ENCODE results near the gene NRG2.

NRG2 gene

GRCh38 chr5:140038373-140038957, 4.6 kb downstream of the NRG2 start:
- H3K27me3 ChIP-seq (ENCODE audit: insufficient read depth, poor library complexity, severe bottlenecking) = peaks cover 5% of the 10 kb centered on the region
- no peak overlapping the region for H3K4me3 ChIP-seq (replicated peaks; ENCODE audit: insufficient read depth, low read length)
- DNase-seq (ENCODE audit: low read depth in 1 of 2, low spot score in 1 of 2) = no peak

DNA sequence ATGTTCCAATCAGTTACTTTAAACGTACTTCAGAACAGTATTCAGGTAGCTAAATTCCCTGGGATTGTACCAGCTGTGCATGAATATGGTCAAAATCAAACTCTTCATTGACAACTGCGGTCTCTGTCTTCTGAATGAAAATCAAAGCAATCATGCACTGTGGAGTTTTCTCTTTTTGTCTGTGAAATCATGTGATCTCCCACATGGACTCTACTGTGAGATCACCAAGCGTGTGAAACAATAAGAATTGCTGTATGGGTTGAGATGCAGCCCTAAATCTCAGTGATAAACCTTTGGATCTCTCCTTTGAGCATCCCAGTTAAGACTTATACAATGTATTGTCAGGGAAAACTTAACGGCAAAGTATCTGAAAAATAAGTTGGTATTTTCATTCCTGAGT, 6.1 kb downstream of the NRG2 start:
- TF ChIP-seq, protein P1, sequence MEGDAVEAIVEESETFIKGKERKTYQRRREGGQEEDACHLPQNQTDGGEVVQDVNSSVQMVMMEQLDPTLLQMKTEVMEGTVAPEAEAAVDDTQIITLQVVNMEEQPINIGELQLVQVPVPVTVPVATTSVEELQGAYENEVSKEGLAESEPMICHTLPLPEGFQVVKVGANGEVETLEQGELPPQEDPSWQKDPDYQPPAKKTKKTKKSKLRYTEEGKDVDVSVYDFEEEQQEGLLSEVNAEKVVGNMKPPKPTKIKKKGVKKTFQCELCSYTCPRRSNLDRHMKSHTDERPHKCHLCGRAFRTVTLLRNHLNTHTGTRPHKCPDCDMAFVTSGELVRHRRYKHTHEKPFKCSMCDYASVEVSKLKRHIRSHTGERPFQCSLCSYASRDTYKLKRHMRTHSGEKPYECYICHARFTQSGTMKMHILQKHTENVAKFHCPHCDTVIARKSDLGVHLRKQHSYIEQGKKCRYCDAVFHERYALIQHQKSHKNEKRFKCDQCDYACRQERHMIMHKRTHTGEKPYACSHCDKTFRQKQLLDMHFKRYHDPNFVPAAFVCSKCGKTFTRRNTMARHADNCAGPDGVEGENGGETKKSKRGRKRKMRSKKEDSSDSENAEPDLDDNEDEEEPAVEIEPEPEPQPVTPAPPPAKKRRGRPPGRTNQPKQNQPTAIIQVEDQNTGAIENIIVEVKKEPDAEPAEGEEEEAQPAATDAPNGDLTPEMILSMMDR (IDR thresholded peaks at IDR 0.05; ENCODE audit: insufficient read depth, low read length) = no peak
- TF ChIP-seq GABPA (IDR thresholded peaks at IDR 0.05; ENCODE audit: low read depth) (no peak), REST (IDR thresholded peaks at IDR 0.05; ENCODE audit: insufficient replicate concordance, low read depth) (no peak), SPI1 (IDR thresholded peaks at IDR 0.05; ENCODE audit: borderline replicate concordance, low read depth) (no peak), POLR2AphosphoS5 (IDR thresholded peaks at IDR 0.05; ENCODE audit: low read depth) (no peak)
- Histone ChIP-seq H3K27ac (replicated peaks) (no peak overlapping the region), H3K4me3 (replicated peaks; ENCODE audit: insufficient read depth, low read length) (no peak overlapping the region), H3K27me3 (ENCODE audit: insufficient read depth, poor library complexity, severe bottlenecking) (peaks cover 3% of the 10 kb centered on the region)
- no peak for DNase-seq (ENCODE audit: low read depth in 1 of 2, low spot score in 1 of 2)

More at GRCh38 chr5:140038373-140038957, 4.6 kb downstream of the NRG2 start:
- TF ChIP-seq REST (IDR thresholded peaks at IDR 0.05; ENCODE audit: insufficient replicate concordance, low read depth) = no peak
- no peak for TF ChIP-seq SPI1 (IDR thresholded peaks at IDR 0.05; ENCODE audit: borderline replicate concordance, low read depth)
- no peak for TF ChIP-seq GABPA (IDR thresholded peaks at IDR 0.05; ENCODE audit: low read depth)
- TF ChIP-seq, protein P1 (IDR thresholded peaks at IDR 0.05; ENCODE audit: insufficient read depth, low read length) = no peak
- TF ChIP-seq POLR2AphosphoS5 (IDR thresholded peaks at IDR 0.05; ENCODE audit: low read depth) = no peak
- H3K27ac ChIP-seq (replicated peaks) = no peak overlapping the region

GRCh38 chr5:140035881-140036280, 7.2 kb downstream of the NRG2 start:
- H3K4me3 ChIP-seq (replicated peaks; ENCODE audit: insufficient read depth, low read length) = no peak overlapping the region
- no peak overlapping the region for H3K27ac ChIP-seq (replicated peaks)
- no peak for DNase-seq (ENCODE audit: low read depth in 1 of 2, low spot score in 1 of 2)
- H3K27me3 ChIP-seq (ENCODE audit: insufficient read depth, poor library complexity, severe bottlenecking) = peaks cover 1% of the 10 kb centered on the region
- TF ChIP-seq GABPA (IDR thresholded peaks at IDR 0.05; ENCODE audit: low read depth) (no peak), REST (IDR thresholded peaks at IDR 0.05; ENCODE audit: insufficient replicate concordance, low read depth) (no peak), SPI1 (IDR thresholded peaks at IDR 0.05; ENCODE audit: borderline replicate concordance, low read depth) (no peak), POLR2AphosphoS5 (IDR thresholded peaks at IDR 0.05; ENCODE audit: low read depth) (no peak)
- TF ChIP-seq, protein P1 (IDR thresholded peaks at IDR 0.05; ENCODE audit: insufficient read depth, low read length) = no peak

Measured in HL-60 (cell line).